Gastroesophageal sphincter (tissue), 3 donors: Measurements from ENCODE around the gene FOXK1.

Experiments
- EP300 ChIP-seq: sonication (generic); formaldehyde crosslinking; IDR thresholded peaks from one replicate; pipeline ENCODE4 v1.6.1; 2017; ENCODE audit warnings: antibody characterized with exemption, mild to moderate bottlenecking
- POLR2A ChIP-seq, 2 donors: fragments of 450-650 bp; IDR thresholded peaks; one replicate each; pipeline ENCODE4 v1.6.1; 2017; ENCODE audit warnings: antibody characterized with exemption in 2 of 2, mild to moderate bottlenecking in 2 of 2, moderate library complexity in 1 of 2
- POLR2AphosphoS5 ChIP-seq: sonication (generic); formaldehyde crosslinking; IDR thresholded peaks from one replicate; pipeline ENCODE4 v1.6.1; 2017; ENCODE audit warnings: antibody characterized with exemption
- TF ChIP-seq, protein P1 (sequence below), 4 experiments: fragments of 200-600 bp in 2 of 4; fragments of 450-650 bp in 2 of 4; sonication (generic) in 1 of 4; IDR thresholded peaks; one replicate each; pipeline ENCODE4 v1.5.1; 2017 to 2019; ENCODE audit warnings: antibody characterized with exemption in 4 of 4, mild to moderate bottlenecking in 2 of 4, moderate library complexity in 2 of 4

DNA sequence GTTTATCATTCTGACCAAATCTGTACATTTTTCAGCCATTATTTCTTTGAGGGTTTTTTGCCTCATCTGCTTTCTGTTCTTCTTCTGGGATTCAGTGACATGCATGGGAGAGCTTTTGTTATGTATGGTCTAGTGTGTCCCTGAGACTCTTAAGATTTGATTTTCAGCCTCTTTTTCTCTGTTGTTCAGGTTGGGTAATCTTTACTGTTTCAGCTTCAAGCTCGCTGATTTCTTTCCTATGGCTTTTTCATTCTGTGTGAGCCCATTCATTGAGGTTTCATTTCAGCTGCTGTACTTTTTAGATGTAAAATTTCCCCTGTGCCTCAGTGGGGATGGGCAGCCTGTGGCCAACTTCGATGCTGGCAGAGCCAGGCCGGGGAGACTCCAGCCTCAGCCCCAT is 38.1 kb downstream of the FOXK1 start:
- TF ChIP-seq, protein P1, sequence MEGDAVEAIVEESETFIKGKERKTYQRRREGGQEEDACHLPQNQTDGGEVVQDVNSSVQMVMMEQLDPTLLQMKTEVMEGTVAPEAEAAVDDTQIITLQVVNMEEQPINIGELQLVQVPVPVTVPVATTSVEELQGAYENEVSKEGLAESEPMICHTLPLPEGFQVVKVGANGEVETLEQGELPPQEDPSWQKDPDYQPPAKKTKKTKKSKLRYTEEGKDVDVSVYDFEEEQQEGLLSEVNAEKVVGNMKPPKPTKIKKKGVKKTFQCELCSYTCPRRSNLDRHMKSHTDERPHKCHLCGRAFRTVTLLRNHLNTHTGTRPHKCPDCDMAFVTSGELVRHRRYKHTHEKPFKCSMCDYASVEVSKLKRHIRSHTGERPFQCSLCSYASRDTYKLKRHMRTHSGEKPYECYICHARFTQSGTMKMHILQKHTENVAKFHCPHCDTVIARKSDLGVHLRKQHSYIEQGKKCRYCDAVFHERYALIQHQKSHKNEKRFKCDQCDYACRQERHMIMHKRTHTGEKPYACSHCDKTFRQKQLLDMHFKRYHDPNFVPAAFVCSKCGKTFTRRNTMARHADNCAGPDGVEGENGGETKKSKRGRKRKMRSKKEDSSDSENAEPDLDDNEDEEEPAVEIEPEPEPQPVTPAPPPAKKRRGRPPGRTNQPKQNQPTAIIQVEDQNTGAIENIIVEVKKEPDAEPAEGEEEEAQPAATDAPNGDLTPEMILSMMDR (IDR thresholded peaks at IDR 0.05) = no peak
- TF ChIP-seq POLR2A (IDR thresholded peaks at IDR 0.05) = no peak
- TF ChIP-seq POLR2AphosphoS5 = no peak
- no peak for TF ChIP-seq EP300
